Karpas-422 (cell line): ENCODE results near the gene HECW1. TPM values are rescaled to one million over a fixed set of nuclear protein-coding genes. Genes with fewer than 3 reads are reported as not detected.

Experiments
- DNase-seq: peaks from one replicate; pipeline ENCODE4 v3.0.0-alpha.2; 2015
- H2AFZ ChIP-seq: fragments of 200-600 bp; sonication (generic); 2 replicates; pipeline ENCODE4 v1.6.1; 2014; ENCODE audit warnings: antibody characterized with exemption, low read length, mixed read lengths
- H3K27ac ChIP-seq: fragments of 200-600 bp; sonication (generic); 2 replicates; pipeline ENCODE4 v1.5.1; 2014; ENCODE audit warnings: mild to moderate bottlenecking, low read length, moderate library complexity
- H3K27me3 ChIP-seq: fragments of 200-600 bp; sonication (generic); 2 replicates; pipeline ENCODE4 v1.6.1; 2014; ENCODE audit warnings: low read length, mixed read lengths
- H3K36me3 ChIP-seq: fragments of 200-600 bp; sonication (generic); 2 replicates; pipeline ENCODE4 v1.6.1; 2014; ENCODE audit warnings: low read length, mixed read lengths; ENCODE audit not compliant: insufficient read depth
- H3K4me1 ChIP-seq: fragments of 200-600 bp; sonication (generic); 2 replicates; pipeline ENCODE4 v1.6.1; 2014; ENCODE audit warnings: mild to moderate bottlenecking, low read length, mixed read lengths
- H3K4me2 ChIP-seq: fragments of 200-600 bp; sonication (generic); 2 replicates; pipeline ENCODE4 v1.6.1; 2014; ENCODE audit warnings: low read length, low read depth, mild to moderate bottlenecking; ENCODE audit not compliant: poor library complexity, severe bottlenecking
- H3K4me3 ChIP-seq: fragments of 200-600 bp; sonication (generic); 2 replicates; pipeline ENCODE4 v1.5.1; 2014; ENCODE audit warnings: mild to moderate bottlenecking, antibody characterized with exemption, low read length, mixed read lengths
- H3K79me2 ChIP-seq: fragments of 200-600 bp; sonication (generic); 2 replicates; pipeline ENCODE4 v1.6.1; 2014; ENCODE audit warnings: mild to moderate bottlenecking, low read length, mixed read lengths
- H3K9ac ChIP-seq: fragments of 200-600 bp; sonication (generic); 2 replicates; pipeline ENCODE4 v1.6.0; 2014; ENCODE audit warnings: low read length
- H3K9me2 ChIP-seq: fragments of 200-600 bp; sonication (generic), shearing (Covaris generic); replicated peaks from 2 replicates; pipeline ENCODE4 v1.6.0; 2014; ENCODE audit warnings: mild to moderate bottlenecking, low read length, moderate library complexity; ENCODE audit not compliant: insufficient read depth
- H3K9me3 ChIP-seq: fragments of 300-700, 200-600 bp; sonication (generic); 2 replicates; pipeline ENCODE4 v1.6.1; 2014; ENCODE audit warnings: low read length, mixed read lengths
- H4K20me1 ChIP-seq: fragments of 200-600 bp; sonication (generic); 2 replicates; pipeline ENCODE4 v1.6.1; 2014; ENCODE audit warnings: mild to moderate bottlenecking, antibody characterized with exemption, low read length, low read depth; ENCODE audit not compliant: insufficient read depth
- total RNA-seq: library from RNA; depleted of rRNA; stranded (reverse); fragments of >200 nt; shearing (Covaris generic); gene quantifications from 2 replicates; pipeline ENCODE4 v1.2.3, GENCODE V29; 2014; ENCODE audit warnings: low replicate concordance

The HECW1 gene
- total RNA-seq, 1 experiment from 2014 or later, result not detected

DNA sequence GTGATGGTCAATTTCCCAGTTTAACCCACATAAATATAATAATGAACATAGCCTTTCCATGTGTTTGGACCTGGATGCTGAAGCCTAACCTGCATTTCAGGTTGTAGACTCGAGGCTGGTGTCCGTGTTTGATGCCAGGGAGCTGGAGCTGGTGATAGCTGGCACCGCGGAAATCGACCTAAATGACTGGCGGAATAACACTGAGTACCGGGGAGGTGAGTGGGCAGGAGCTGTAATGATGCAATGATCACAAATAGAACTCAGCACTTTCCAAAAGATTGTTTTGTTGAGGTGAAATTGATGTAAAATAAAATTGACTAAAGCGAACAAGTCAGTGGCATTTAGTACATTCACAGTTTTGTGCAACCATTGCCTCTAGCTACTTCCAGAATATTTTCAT lies 439.7 kb downstream of the HECW1 start:
- Histone ChIP-seq H3K9ac (no peak overlapping the region), H3K4me3 (no peak overlapping the region), H3K79me2 (no peaks in the 10 kb centered on the region), H3K27me3 (no peaks in the 10 kb centered on the region), H3K4me1 (no peaks in the 10 kb centered on the region), H3K27ac (no peak overlapping the region), H3K4me2 (no peak overlapping the region), H2AFZ (no peak overlapping the region), H3K9me3 (no peaks in the 10 kb centered on the region), H3K36me3 (no peaks in the 10 kb centered on the region), H4K20me1 (no peaks in the 10 kb centered on the region), H3K9me2 (no peaks in the 10 kb centered on the region)
- no peak for DNase-seq

DNA sequence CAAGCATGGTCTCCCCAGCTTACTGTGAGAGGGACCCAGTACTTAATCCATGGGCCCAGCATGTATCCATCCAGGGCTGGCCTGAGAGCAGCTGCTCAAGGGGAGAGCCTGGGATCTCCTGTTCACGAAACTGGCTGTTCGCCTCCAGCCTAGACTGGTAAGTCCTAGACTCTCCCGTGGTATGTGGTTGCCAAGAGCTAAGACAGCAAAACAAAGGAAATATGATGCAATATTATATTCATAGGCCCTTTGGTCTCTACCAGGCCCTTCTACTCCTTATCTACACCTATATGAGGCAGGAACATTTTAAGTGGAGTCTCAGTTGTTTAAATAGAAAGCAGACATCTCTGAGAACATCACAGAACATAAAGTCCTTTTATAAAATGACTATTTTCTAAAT lies 441.6 kb downstream of the HECW1 start:
- Histone ChIP-seq H3K9me2 (no peaks in the 10 kb centered on the region), H3K79me2 (no peaks in the 10 kb centered on the region), H4K20me1 (no peaks in the 10 kb centered on the region), H3K27me3 (no peaks in the 10 kb centered on the region), H3K27ac (no peak overlapping the region), H3K36me3 (no peaks in the 10 kb centered on the region), H3K9me3 (no peaks in the 10 kb centered on the region), H3K9ac (no peak overlapping the region), H3K4me3 (no peak overlapping the region), H2AFZ (no peak overlapping the region), H3K4me1 (no peaks in the 10 kb centered on the region), H3K4me2 (no peak overlapping the region)
- no peak for DNase-seq

DNA sequence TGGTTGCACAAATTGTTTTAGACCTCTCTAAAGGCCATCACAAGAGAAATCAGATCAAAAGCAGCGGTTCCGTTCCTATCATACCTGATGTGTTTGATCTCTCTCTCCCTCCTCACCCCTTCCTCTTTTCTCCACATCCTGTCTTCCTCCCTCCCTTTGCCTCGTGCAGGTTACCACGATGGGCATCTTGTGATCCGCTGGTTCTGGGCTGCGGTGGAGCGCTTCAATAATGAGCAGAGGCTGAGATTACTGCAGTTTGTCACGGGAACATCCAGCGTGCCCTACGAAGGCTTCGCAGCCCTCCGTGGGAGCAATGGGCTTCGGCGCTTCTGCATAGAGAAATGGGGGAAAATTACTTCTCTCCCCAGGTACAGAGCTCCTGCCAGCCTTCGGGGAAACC lies 442.0 kb downstream of the HECW1 start:
- Histone ChIP-seq H3K4me1 (no peaks in the 10 kb centered on the region), H3K79me2 (no peaks in the 10 kb centered on the region), H3K9me3 (no peaks in the 10 kb centered on the region), H3K4me2 (no peak overlapping the region), H3K27ac (no peak overlapping the region), H4K20me1 (no peaks in the 10 kb centered on the region), H3K9ac (no peak overlapping the region), H3K9me2 (no peaks in the 10 kb centered on the region), H2AFZ (no peak overlapping the region), H3K36me3 (no peaks in the 10 kb centered on the region), H3K4me3 (no peak overlapping the region), H3K27me3 (no peaks in the 10 kb centered on the region)
- no peak for DNase-seq

DNA sequence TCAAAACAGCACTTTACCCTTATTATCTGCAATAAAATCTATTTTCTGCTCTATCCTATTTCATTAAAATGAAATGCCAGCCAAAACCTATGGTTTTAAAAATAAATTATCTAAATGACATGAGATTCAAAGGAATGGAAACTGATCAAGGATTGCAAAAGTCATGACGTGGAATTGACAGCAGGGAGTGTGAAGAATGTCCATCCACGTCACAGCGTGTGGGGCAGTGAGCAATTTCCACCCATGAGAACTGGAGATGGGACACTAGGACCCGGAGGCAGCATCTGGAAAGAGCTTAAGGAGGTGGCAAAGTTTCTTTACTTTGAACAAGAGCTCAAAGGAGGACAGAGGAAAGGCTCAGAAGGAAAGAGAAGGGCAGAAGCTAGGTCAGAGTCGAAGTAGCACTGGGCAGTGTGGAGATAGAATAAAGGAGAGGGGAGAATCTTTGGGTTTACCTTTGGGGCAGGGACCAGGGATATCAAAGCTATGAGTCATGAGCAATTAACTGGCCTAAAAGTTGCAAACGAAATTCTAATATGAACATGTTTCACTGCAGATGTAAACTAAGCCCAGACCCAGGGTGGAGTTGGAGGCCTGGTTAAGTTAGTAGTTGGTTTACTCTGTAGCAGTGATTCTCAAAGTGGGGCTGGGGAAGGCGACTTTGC lies 445.5 kb downstream of the HECW1 start:
- no peak for DNase-seq
- no peaks in the 10 kb centered on the region for H3K9me2 ChIP-seq
- H3K27me3 ChIP-seq, result no peaks in the 10 kb centered on the region
- no peaks in the 10 kb centered on the region for H4K20me1 ChIP-seq
- no peaks in the 10 kb centered on the region for H3K9me3 ChIP-seq
- no peak overlapping the region for H3K4me2 ChIP-seq
- no peak overlapping the region for H3K4me3 ChIP-seq
- no peak overlapping the region for H2AFZ ChIP-seq
- no peak overlapping the region for H3K27ac ChIP-seq
- H3K36me3 ChIP-seq, result no peaks in the 10 kb centered on the region
- H3K4me1 ChIP-seq, result no peaks in the 10 kb centered on the region
- H3K9ac ChIP-seq, result no peak overlapping the region
- H3K79me2 ChIP-seq, result no peaks in the 10 kb centered on the region

DNA sequence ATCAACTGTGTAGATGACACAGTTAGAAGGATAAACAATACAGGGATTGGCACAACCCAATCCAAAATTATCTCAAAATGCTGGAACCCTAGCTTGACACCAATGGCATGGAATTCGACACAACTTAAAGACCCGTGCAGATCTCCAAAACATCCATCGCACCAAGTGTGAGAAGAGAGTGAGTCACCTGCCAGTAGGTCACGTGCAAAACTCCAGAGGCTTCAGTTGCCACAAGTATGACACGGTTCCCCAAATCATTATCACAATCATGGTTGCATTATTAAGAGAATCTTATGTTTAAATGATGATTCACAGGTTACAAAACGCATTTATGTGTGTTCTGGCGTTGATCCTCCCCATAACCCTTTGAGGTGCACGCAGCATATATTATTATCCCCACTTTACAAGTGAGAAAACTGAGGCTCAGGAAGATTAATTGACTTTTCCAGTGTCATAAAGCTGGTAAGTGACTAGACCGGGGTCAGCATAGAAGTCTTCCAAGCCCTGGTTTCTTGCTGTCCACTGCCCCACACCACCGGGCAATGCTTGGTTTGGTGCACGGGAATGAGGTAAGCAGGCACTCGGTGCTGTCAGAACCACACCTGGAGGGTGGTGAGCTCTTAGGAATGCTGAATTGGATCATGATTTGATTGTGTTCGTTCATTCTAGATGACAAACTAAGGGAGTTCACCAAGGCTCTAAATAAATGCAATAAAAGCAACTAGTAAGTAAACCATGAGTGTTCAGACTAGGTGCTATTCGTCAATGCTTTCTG lies 446.9 kb downstream of the HECW1 start:
- Histone ChIP-seq H3K9ac (no peak overlapping the region), H3K9me2 (no peaks in the 10 kb centered on the region), H3K27ac (no peak overlapping the region), H3K4me3 (no peak overlapping the region), H3K36me3 (no peaks in the 10 kb centered on the region), H3K79me2 (no peaks in the 10 kb centered on the region), H3K4me1 (no peaks in the 10 kb centered on the region), H4K20me1 (no peaks in the 10 kb centered on the region), H3K27me3 (no peaks in the 10 kb centered on the region), H3K4me2 (no peak overlapping the region), H3K9me3 (no peaks in the 10 kb centered on the region), H2AFZ (no peak overlapping the region)
- DNase-seq, result no peak

DNA sequence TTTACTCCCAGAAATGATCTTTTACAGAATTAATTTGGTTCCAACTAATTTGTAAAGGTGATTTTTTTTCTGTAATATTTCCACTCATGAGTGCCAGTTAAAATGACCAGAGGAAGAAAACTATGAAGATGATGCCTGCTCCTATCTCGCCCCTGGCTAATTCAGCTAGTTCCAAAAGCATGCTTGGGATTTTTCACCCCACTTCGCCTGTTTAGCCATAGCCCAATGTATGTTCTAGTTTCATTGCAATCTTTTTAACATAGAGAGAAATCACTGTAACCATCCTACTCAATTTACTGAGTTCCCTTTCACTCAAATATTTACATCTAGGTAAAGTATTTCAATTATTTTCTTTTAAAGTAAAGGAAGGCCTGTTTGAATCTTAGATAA lies 447.5 kb downstream of the HECW1 start:
- Histone ChIP-seq H2AFZ (no peak overlapping the region), H3K4me1 (no peaks in the 10 kb centered on the region), H4K20me1 (no peaks in the 10 kb centered on the region), H3K9ac (no peak overlapping the region), H3K9me3 (no peaks in the 10 kb centered on the region), H3K27me3 (no peaks in the 10 kb centered on the region), H3K36me3 (no peaks in the 10 kb centered on the region), H3K4me3 (no peak overlapping the region), H3K79me2 (no peaks in the 10 kb centered on the region), H3K27ac (no peak overlapping the region), H3K9me2 (no peaks in the 10 kb centered on the region), H3K4me2 (no peak overlapping the region)
- DNase-seq, result no peak

DNA sequence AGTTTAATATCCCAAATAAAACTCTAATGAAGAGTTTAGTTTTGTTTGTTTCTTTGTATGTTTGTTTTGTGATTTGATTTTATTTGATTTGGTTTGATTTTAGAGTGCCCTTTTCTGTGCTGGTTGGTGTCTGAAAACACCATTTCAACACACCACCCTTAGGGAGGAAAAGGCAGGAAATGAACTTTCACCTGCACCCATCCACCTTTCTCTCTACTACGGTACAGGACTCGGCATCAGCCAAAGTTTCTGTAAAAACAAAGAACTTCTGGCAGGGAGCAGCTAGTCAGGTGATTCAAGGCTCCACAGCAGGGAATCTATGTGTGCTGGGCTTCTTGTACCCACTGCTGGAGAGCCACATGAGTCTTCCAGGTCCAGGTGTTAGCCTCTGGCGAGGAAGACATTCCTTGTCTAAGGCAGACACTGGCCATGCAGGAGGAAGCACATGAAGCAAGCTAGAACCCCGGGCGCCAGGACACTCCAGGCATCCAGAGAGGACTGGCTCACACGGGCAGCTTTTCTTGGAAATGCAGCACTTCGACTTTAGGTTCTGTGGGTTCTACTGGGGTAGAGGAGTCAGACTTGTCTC lies 448.4 kb downstream of the HECW1 start:
- H3K4me3 ChIP-seq, result no peak overlapping the region
- no peak overlapping the region for H3K4me2 ChIP-seq
- no peaks in the 10 kb centered on the region for H3K4me1 ChIP-seq
- H4K20me1 ChIP-seq, result no peaks in the 10 kb centered on the region
- H2AFZ ChIP-seq, result no peak overlapping the region
- DNase-seq, result no peak
- H3K79me2 ChIP-seq, result no peaks in the 10 kb centered on the region
- no peaks in the 10 kb centered on the region for H3K27me3 ChIP-seq
- no peak overlapping the region for H3K9ac ChIP-seq
- no peaks in the 10 kb centered on the region for H3K9me2 ChIP-seq
- no peaks in the 10 kb centered on the region for H3K9me3 ChIP-seq
- H3K36me3 ChIP-seq, result no peaks in the 10 kb centered on the region
- no peak overlapping the region for H3K27ac ChIP-seq

DNA sequence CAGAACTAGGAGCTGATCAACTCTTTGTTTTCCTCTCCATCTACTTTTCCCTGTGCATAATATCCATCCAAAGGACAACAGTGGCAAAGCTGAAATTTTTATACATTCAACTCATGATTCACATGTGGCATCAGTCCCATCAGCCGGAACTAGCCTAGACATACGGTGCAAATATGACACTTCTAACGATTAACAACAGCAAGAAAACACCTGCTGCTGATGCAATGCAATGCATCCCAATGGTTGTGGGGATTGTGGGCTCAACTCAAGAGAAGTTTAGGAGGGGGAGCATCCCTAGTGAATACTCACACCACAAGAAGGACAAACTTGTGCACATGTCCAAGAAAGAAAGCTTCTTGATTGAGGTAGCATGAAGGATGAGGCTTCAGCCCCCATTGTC lies 449.9 kb downstream of the HECW1 start:
- H3K79me2 ChIP-seq, result no peaks in the 10 kb centered on the region
- no peak overlapping the region for H3K4me3 ChIP-seq
- no peaks in the 10 kb centered on the region for H4K20me1 ChIP-seq
- H3K9me2 ChIP-seq, result no peaks in the 10 kb centered on the region
- H3K27ac ChIP-seq, result no peak overlapping the region
- no peaks in the 10 kb centered on the region for H3K36me3 ChIP-seq
- DNase-seq, result no peak
- no peaks in the 10 kb centered on the region for H3K4me1 ChIP-seq
- no peak overlapping the region for H2AFZ ChIP-seq
- H3K9ac ChIP-seq, result no peak overlapping the region
- no peaks in the 10 kb centered on the region for H3K27me3 ChIP-seq
- no peak overlapping the region for H3K4me2 ChIP-seq
- no peaks in the 10 kb centered on the region for H3K9me3 ChIP-seq
